GM21619 (cell line): ENCODE measurements around the gene SULT1A1.
"Not testable (repeated sequence)": the region's sequence is repeated elsewhere in the genome, so short reads cannot be mapped to it uniquely, and the experiment has no call there.

Source experiments
- ATAC-seq: cut with Tn5 transposase; IDR thresholded peaks from one replicate; pipeline ENCODE4 v1.9.1; 2021; ENCODE audit not compliant: unreplicated experiment

Gene SULT1A1

GRCh38 chr16:28609631-28610594, at the start of gene SULT1A1:
TSS of gene SULT1A1 (minus strand) at chr16:28610044. CDS start at chr16:28608855, 1,189 bp downstream.
- no peak for ATAC-seq

GRCh38 chr16:28639959-28640358, 30.1 kb upstream of the SULT1A1 start:
- not testable (repeated sequence) for ATAC-seq

GRCh38 chr16:28638359-28638758, 28.5 kb upstream of the SULT1A1 start:
- ATAC-seq: not testable (repeated sequence)

GRCh38 chr16:28637765-28638164, 27.9 kb upstream of the SULT1A1 start, which contains the start of gene NPIPB8:
TSS of gene NPIPB8 (plus strand) at chr16:28638065. CDS start at chr16:28638361, 296 bp downstream.
- not testable (repeated sequence) for ATAC-seq

DNA sequence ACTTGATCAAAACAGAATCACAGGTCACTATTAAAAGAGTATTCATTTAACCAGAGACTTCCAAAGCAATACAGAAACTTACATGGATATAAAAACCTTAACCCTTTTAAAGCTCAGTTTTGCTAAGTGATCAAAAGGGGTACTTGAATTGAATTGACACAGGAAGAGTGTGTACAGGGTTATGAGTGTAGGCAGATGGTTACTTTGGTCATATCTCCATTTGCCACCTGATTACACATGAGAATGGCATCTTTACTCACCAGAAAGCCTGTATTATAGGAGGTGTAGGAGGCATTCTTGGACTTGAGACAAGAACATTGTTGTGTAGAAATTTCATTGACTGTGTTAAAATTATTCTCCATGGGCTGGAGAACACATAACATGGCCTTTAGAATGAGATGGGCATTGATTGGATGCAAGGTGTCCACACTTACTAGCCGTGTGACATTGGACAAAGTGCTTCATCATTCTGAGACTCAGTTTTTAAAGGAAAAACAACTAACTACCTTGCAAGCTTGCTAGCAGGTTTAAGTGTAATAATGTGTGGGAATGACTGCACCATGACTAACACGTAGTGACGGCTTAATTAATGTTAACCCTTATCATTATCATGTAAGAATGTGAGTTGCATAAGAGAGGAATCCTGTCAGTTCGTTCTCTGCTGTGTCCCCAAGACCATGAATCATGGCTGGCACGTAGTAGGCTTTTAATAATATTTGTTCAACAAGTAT, 26.4 kb upstream of the SULT1A1 start:
- ATAC-seq: not testable (repeated sequence)

DNA sequence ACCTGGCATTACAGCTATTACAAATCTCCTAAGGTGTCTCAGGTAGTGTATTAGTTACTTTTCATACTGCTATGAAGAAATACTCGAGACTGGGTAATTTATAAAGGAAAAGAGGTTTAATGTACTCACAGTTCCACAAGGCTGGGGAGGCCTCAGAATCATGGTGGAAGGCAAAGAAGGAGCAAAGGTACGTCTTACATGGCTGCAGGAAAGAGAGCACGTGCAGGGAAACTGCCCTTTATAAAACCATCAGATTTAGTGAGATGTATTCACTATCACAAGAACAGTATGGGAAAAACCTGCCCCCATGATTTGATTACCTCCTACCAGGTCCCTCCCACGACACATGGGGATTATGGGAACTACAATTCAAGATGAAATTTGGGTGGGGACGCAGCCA, 21.1 kb upstream of the SULT1A1 start:
- ATAC-seq: not testable (repeated sequence)

DNA sequence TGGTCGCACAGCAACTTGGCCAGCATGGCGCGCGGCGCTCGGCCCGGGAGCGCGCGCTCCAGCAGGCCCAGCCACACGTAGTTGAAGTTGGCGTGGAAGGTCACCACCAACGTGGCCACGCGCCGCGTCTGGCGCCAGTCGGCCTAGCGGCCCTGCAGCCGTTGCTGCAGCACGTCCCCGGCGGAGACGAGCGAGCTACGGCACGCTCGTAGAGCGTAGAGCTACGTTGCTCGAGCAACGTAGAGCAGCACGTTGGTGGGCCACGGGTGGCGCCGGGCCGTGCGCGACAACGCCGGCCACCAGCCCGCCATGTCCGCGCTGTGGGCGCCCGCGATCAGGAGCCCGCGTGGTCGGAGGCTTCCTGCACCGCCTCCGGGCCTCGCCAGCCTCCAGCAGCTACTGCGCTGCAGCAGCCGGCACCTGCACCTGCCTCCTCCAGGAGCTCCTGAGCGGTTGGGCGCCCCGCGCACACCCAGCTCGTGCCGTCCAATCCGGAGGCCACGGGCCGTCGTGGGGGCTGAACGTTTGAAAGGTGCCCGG, 13.4 kb upstream of the SULT1A1 start:
- no peak for ATAC-seq

DNA sequence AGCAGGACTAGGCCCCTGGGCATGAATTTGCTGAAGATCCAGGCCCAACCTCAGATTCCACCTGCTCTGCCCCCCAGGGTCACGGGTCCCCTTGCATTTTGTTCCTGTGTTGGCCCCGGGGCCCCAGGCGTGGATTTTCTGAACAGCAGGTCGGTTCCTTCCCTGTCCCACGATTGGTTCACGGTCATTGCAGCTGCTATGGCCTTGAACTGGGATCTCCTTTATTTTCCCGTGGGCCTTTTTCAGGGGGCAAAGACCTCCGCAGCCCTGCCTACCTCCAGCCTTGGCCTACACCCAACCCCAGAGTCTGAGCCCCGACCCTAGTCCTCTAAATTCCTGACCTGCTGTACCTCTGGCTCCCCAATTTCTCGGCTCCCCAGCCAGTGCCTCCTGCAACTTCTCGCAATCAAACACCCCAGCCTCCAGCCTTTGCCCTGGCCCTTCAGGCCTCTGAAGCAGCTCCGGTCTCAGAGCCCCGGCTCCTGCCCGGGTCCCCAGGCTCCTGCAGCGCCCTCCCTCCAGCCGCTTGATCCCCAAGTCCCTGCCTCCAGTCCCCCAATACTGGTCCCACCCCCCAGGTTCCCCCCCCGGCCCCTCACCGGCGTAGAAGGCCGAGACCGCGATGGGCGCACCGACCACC, 12.8 kb upstream of the SULT1A1 start:
- ATAC-seq: not testable (repeated sequence)

- no peak for ATAC-seq
These were observed 11.8 kb upstream of the SULT1A1 start for GRCh38 chr16:28621481-28622155.

- ATAC-seq: not testable (repeated sequence)
These were observed 10.5 kb upstream of the SULT1A1 start for GRCh38 chr16:28620316-28620715.

DNA sequence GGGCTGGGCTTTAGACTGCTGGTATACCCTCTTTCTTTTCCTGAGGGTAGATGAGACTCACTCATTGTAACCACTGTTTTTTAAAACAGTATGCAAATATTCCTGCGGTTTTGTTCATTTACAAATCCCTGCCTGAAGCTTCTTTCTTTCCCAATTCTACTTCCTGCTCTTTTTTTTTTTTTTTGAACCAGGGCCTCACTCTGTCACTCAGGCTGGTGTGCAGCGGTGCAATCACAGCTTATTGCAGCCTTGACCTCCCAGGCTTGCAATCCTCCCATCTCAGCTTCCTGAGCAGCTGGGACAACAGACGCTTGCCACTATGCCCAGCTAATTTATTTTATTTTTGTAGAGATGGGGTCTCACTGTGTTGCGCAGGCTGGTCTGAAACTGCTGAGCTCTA, 8.0 kb upstream of the SULT1A1 start:
- no peak for ATAC-seq

- no peak for ATAC-seq
These were observed 6.8 kb upstream of the SULT1A1 start for GRCh38 chr16:28616636-28617035.

GRCh38 chr16:28616224-28616577, 6.4 kb upstream of the SULT1A1 start:
- not testable (repeated sequence) for ATAC-seq

- ATAC-seq: not testable (repeated sequence)
These were observed 5.8 kb upstream of the SULT1A1 start for GRCh38 chr16:28615486-28616223.

GRCh38 chr16:28614561-28614960, 4.7 kb upstream of the SULT1A1 start:
- not testable (repeated sequence) for ATAC-seq

- not testable (repeated sequence) for ATAC-seq
These were observed 4.1 kb upstream of the SULT1A1 start for GRCh38 chr16:28613912-28614311.

DNA sequence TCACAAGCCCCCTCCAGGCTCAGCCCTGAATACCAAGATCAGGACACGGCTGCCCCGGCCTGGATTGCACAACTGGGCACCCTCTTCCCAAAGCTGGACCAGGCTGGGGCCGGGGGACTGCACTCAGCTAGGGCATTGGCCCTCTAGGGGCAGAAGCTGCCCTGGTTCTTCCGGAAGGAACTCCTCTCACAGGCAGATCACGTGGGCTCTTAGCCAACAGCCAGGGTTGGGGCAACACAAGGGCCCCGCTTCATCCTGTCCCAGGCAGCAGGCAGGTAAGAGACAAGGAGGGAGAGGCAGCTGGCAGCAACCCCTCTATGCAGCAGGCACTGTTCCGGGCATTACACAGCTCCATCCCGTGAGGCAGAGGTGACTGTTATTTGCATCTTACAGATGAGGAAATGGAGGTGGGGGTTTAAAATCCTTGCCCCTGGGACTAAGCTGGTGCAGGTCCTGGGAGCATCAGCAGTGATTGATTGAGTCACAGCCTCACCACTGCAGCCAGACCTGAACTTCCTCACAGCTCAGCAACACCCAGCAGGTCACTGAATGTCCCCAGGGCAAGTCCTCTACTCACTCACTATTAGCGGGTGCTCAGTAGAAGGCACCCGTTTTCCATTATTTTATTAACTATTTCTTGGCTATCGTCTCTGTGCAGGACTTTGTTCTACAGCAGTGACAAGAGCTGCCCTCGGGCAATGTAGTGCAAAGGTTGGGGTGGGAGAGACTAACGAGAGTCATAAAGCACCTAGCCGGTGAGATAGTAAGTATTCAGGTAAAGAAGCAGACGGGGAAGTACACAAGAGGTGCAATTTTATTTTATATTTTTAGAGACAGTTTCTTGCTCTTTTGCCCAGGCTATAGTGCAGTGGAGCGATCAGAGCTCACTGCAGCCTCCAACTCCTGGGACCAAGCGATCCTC, 2.8 kb upstream of the SULT1A1 start:
- peak; percentile 63 for ATAC-seq

GRCh38 chr16:28610595-28611191, 849 bp upstream of the SULT1A1 start:
- no peak for ATAC-seq
